ENCODE data around the gene HOXB6.

GRCh38 chr17:48617471-48618255, 12.9 kb upstream of the HOXB6 start:
- TF ChIP-seq CTCF (IDR thresholded peaks at IDR 0.05; ENCODE audit: low read depth, low read length, missing input control) (no peak), ATF3 (IDR thresholded peaks at IDR 0.05) (no peak), TAF1 (conservative IDR thresholded peaks at IDR 0.05) (no peak), SP1 (IDR thresholded peaks at IDR 0.05) (no peak), ZBTB33 (IDR thresholded peaks at IDR 0.05) (no peak), YY1 (IDR thresholded peaks at IDR 0.05) (no peak), EGR1 (IDR thresholded peaks at IDR 0.05; ENCODE audit: low read depth in 2 of 2) (no peak)
